Gastrocnemius medialis (tissue), 4 donors: ENCODE results near the gene DNAJA4.

ENCODE experiments used
- CTCF ChIP-seq, 5 experiments: fragments of 450-650 bp in 3 of 5; fragments of 200-600 bp in 2 of 5; sonication (generic) in 2 of 5; IDR thresholded peaks in 4 of 5; conservative IDR thresholded peaks in 1 of 5; 1 replicate in 4 of 5; 2 replicates in 1 of 5; pipeline ENCODE4 v1.5.1; 2016 to 2019; ENCODE audit warnings: antibody characterized with exemption in 5 of 5, mild to moderate bottlenecking in 3 of 5, moderate library complexity in 3 of 5
- POLR2A ChIP-seq, 2 donors: fragments of 450-650 bp; IDR thresholded peaks; one replicate each; pipeline ENCODE4 v1.6.1; 2017; ENCODE audit warnings: antibody characterized with exemption in 2 of 2, mild to moderate bottlenecking in 2 of 2, moderate library complexity in 2 of 2

GRCh38 chr15:78272776-78273175, 8.4 kb downstream of the DNAJA4 start:
- no peak for TF ChIP-seq CTCF (IDR thresholded peaks at IDR 0.05 in 4 of 5, conservative IDR thresholded peaks at IDR 0.05 in 1 of 5)
- TF ChIP-seq POLR2A (IDR thresholded peaks at IDR 0.05): no peak
